ENCODE results near the gene CASP10.
"Not testable (repeated sequence)": the region's sequence is repeated elsewhere in the genome, so short reads cannot be mapped to it uniquely, and the experiment has no call there.

CASP10 gene

GRCh38 chr2:201171259-201171814, 11.6 kb upstream of the CASP10 start:
- no peaks in the 10 kb centered on the region for H3K27me3 Mint-ChIP-seq
- ATAC-seq (replicated peaks) (peak; percentile 12 to 31), DNase-seq (no peak)
- peaks cover 5 to 11% of the 10 kb centered on the region in 2 donors for H3K9me3 Mint-ChIP-seq
- H3K36me3 Mint-ChIP-seq = peaks cover 14 to 23% of the 10 kb centered on the region in 2 donors
- no peak overlapping the region for H3K4me3 Mint-ChIP-seq
- H3K4me1 Mint-ChIP-seq = peaks cover 18 to 33% of the 10 kb centered on the region in 2 donors
- H3K27ac Mint-ChIP-seq = peak overlapping the region; percentile 7

GRCh38 chr2:201172279-201172678, 10.7 kb upstream of the CASP10 start:
- DNase-seq = no peak
- H3K27ac Mint-ChIP-seq = no peak overlapping the region
- H3K27me3 Mint-ChIP-seq = no peaks in the 10 kb centered on the region
- ATAC-seq (replicated peaks) = no peak
- peaks cover 15 to 27% of the 10 kb centered on the region in 2 donors for H3K4me1 Mint-ChIP-seq
- H3K4me3 Mint-ChIP-seq = no peak overlapping the region
- H3K36me3 Mint-ChIP-seq = peaks cover 6 to 14% of the 10 kb centered on the region in 2 donors
- peaks cover 5 to 9% of the 10 kb centered on the region in 2 donors for H3K9me3 Mint-ChIP-seq

GRCh38 chr2:201174687-201175086, 8.3 kb upstream of the CASP10 start:
- H3K4me3 Mint-ChIP-seq = no peak overlapping the region
- H3K27ac Mint-ChIP-seq = no peak overlapping the region
- H3K4me1 Mint-ChIP-seq = peaks cover 6 to 9% of the 10 kb centered on the region in 2 donors
- no peaks in the 10 kb centered on the region for H3K36me3 Mint-ChIP-seq
- no peaks in the 10 kb centered on the region for H3K27me3 Mint-ChIP-seq
- ATAC-seq (replicated peaks) (no peak), DNase-seq (no peak)
- peaks cover 0 to under 1% of the 10 kb centered on the region in 2 donors for H3K9me3 Mint-ChIP-seq

GRCh38 chr2:201176081-201176481, 6.9 kb upstream of the CASP10 start:
- no peak overlapping the region for H3K4me3 Mint-ChIP-seq
- no peak for DNase-seq
- H3K36me3 Mint-ChIP-seq = no peaks in the 10 kb centered on the region
- ATAC-seq (replicated peaks) = no peak
- H3K27me3 Mint-ChIP-seq = no peaks in the 10 kb centered on the region
- H3K27ac Mint-ChIP-seq = no peak overlapping the region
- H3K4me1 Mint-ChIP-seq = peaks cover 7 to 16% of the 10 kb centered on the region in 2 donors
- no peaks in the 10 kb centered on the region for H3K9me3 Mint-ChIP-seq

- Mint-ChIP-seq H3K9me3 (no peaks in the 10 kb centered on the region), H3K4me3 (no peak overlapping the region), H3K36me3 (no peaks in the 10 kb centered on the region), H3K27me3 (no peaks in the 10 kb centered on the region), H3K27ac (no peak overlapping the region), H3K4me1 (peaks cover 11 to 40% of the 10 kb centered on the region in 2 donors)
- ATAC-seq (replicated peaks) (no peak), DNase-seq (no peak)
Observed at GRCh38 chr2:201180010-201180409, 2.9 kb upstream of the CASP10 start.

GRCh38 chr2:201183365-201183727, 405 bp downstream of the CASP10 start:
- Mint-ChIP-seq H3K4me1 (peaks cover 18 to 52% of the 10 kb centered on the region in 2 donors), H3K9me3 (no peaks in the 10 kb centered on the region), H3K4me3 (peak overlapping the region; percentile 84 to 91), H3K36me3 (peaks cover 7 to 9% of the 10 kb centered on the region in 2 donors), H3K27ac (peak overlapping the region; percentile 93), H3K27me3 (no peaks in the 10 kb centered on the region)
- DNase-seq (no peak), ATAC-seq (replicated peaks) (no peak)

- Mint-ChIP-seq H3K4me3 (peak overlapping the region; percentile 78 to 84), H3K4me1 (peaks cover 18 to 52% of the 10 kb centered on the region in 2 donors), H3K36me3 (peaks cover 10 to 12% of the 10 kb centered on the region in 2 donors), H3K27ac (peak overlapping the region; percentile 48)
- not testable (repeated sequence) for H3K27me3 Mint-ChIP-seq; DNase-seq; H3K9me3 Mint-ChIP-seq; ATAC-seq (replicated peaks)
Observed at GRCh38 chr2:201183835-201184234, 894 bp downstream of the CASP10 start.

- H3K9me3 Mint-ChIP-seq; DNase-seq; H3K27me3 Mint-ChIP-seq; ATAC-seq (replicated peaks): not testable (repeated sequence)
- Mint-ChIP-seq H3K27ac (peak overlapping the region; percentile 48), H3K36me3 (peaks cover 10 to 12% of the 10 kb centered on the region in 2 donors), H3K4me3 (peak overlapping the region; percentile 78 to 84), H3K4me1 (peaks cover 18 to 52% of the 10 kb centered on the region in 2 donors)
Observed at GRCh38 chr2:201184248-201184647, 1.3 kb downstream of the CASP10 start.

GRCh38 chr2:201185863-201186262, 2.9 kb downstream of the CASP10 start:
- H3K27ac Mint-ChIP-seq = no peak overlapping the region
- H3K9me3 Mint-ChIP-seq = no peaks in the 10 kb centered on the region

GRCh38 chr2:201186982-201187381, 4.0 kb downstream of the CASP10 start:
- ATAC-seq (replicated peaks) (no peak), DNase-seq (no peak)
- peaks cover 24 to 55% of the 10 kb centered on the region in 2 donors for H3K4me1 Mint-ChIP-seq
- H3K27me3 Mint-ChIP-seq = no peaks in the 10 kb centered on the region
- H3K27ac Mint-ChIP-seq = no peak overlapping the region
- H3K36me3 Mint-ChIP-seq = peaks cover 12 to 13% of the 10 kb centered on the region in 2 donors
- H3K4me3 Mint-ChIP-seq = no peak overlapping the region
- no peaks in the 10 kb centered on the region for H3K9me3 Mint-ChIP-seq

More at GRCh38 chr2:201185863-201186262, 2.9 kb downstream of the CASP10 start:
- H3K4me1 Mint-ChIP-seq = peaks cover 16 to 44% of the 10 kb centered on the region in 2 donors
- peak overlapping the region in 1 of 2 donors; percentile 48 for H3K4me3 Mint-ChIP-seq
- H3K27me3 Mint-ChIP-seq = no peaks in the 10 kb centered on the region
- H3K36me3 Mint-ChIP-seq = peaks cover 12 to 13% of the 10 kb centered on the region in 2 donors
- no peak for DNase-seq
- peak in 1 of 2 donors; percentile 14 for ATAC-seq (replicated peaks)

- Mint-ChIP-seq H3K4me3 (no peak overlapping the region), H3K9me3 (no peaks in the 10 kb centered on the region), H3K36me3 (peaks cover 12 to 15% of the 10 kb centered on the region in 2 donors), H3K4me1 (peaks cover 28 to 49% of the 10 kb centered on the region in 2 donors), H3K27me3 (no peaks in the 10 kb centered on the region), H3K27ac (no peak overlapping the region)
- no peak for ATAC-seq (replicated peaks)
- no peak for DNase-seq
Observed at GRCh38 chr2:201188449-201188848, 5.5 kb downstream of the CASP10 start.

- Mint-ChIP-seq H3K27me3 (no peaks in the 10 kb centered on the region), H3K27ac (no peak overlapping the region), H3K36me3 (peaks cover 15 to 25% of the 10 kb centered on the region in 2 donors), H3K4me3 (no peak overlapping the region), H3K9me3 (no peaks in the 10 kb centered on the region), H3K4me1 (peaks cover 20 to 35% of the 10 kb centered on the region in 2 donors)
- DNase-seq = no peak
- no peak for ATAC-seq (replicated peaks)
Observed at GRCh38 chr2:201191132-201191875, 8.4 kb downstream of the CASP10 start.

- peak; percentile 95 to 98 for ATAC-seq (replicated peaks)
- Mint-ChIP-seq H3K27me3 (no peaks in the 10 kb centered on the region), H3K27ac (peak overlapping the region; percentile 37), H3K9me3 (no peaks in the 10 kb centered on the region), H3K36me3 (peaks cover 5 to 28% of the 10 kb centered on the region in 2 donors), H3K4me3 (no peak overlapping the region), H3K4me1 (peaks cover 24 to 28% of the 10 kb centered on the region in 2 donors)
- no peak for DNase-seq
Observed at GRCh38 chr2:201194097-201194496, 11.2 kb downstream of the CASP10 start.

GRCh38 chr2:201195331-201195730, 12.4 kb downstream of the CASP10 start:
- peaks cover 24 to 28% of the 10 kb centered on the region in 2 donors for H3K4me1 Mint-ChIP-seq
- ATAC-seq (replicated peaks) = no peak
- no peaks in the 10 kb centered on the region for H3K27me3 Mint-ChIP-seq
- H3K9me3 Mint-ChIP-seq = no peaks in the 10 kb centered on the region
- no peak overlapping the region for H3K4me3 Mint-ChIP-seq
- DNase-seq = no peak
- H3K36me3 Mint-ChIP-seq = peaks cover 8 to 31% of the 10 kb centered on the region in 2 donors
- no peak overlapping the region for H3K27ac Mint-ChIP-seq

GRCh38 chr2:201196003-201196402, 13.1 kb downstream of the CASP10 start:
- Mint-ChIP-seq H3K27ac (no peak overlapping the region), H3K9me3 (no peaks in the 10 kb centered on the region), H3K4me3 (no peak overlapping the region)

More at GRCh38 chr2:201196003-201196402, 13.1 kb downstream of the CASP10 start:
- peaks cover 8 to 31% of the 10 kb centered on the region in 2 donors for H3K36me3 Mint-ChIP-seq
- H3K4me1 Mint-ChIP-seq = peaks cover 24 to 28% of the 10 kb centered on the region in 2 donors
- H3K27me3 Mint-ChIP-seq = no peaks in the 10 kb centered on the region
- DNase-seq = no peak
- ATAC-seq (replicated peaks) = no peak
